Islet precursor cell (in vitro differentiated cells): ENCODE data around the gene ARHGAP15.

Experiments
- DNase-seq: peaks from one replicate; pipeline ENCODE4 v3.0.0-alpha.2; 2018

ARHGAP15 gene

DNA sequence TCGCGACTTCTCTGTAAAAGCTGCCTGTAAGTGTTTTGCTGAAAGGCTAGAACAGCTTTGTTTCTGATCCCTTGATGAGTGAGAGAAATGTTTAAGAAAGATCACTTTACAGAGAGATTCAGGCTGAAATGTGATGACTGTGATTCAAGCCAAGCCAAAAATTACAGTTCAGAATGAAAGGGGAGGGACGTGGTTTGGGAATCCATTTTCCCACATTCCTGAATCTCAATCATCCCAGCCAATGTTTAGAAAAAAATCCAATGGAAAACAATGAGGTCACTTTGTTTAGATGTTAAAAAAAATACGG, 416.7 kb downstream of the ARHGAP15 start:
- DNase-seq, result no peak

DNA sequence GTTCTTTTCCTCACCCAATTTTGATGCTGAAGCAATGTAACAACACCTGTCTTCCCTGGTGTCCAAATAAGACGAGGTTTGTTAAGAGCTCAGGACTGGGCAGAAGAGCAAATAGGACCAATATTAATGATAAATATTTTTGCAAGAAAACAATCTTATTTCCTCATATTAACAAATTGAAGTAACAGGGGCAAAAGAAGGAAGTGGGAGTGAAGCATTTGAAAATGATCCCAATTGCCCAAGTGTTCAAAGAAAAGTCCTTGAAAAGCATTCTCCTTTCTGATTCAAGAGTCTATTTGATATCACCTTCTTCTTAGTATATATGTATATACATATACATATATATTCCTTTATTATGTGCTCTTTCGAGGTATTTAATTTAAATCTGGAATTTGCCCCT, 418.8 kb downstream of the ARHGAP15 start:
- no peak for DNase-seq

DNA sequence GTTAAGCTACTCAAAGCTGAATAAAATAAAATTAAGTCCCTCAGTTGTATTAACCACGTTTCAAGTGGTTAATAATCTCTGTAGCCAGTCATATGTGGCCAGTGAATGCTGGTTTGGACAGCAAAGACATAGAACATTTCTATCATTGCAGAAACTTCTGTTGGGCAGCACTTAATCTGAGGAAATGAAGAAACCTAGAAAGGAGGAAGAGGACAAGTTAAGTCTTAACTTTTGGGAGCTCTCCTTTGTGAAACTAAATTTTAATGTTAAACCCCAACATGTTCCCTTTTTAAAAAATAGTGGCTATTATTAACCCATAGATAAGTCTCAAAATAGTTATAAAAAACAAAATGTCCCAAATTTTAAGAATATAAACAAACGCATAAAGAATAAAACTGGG, 421.3 kb downstream of the ARHGAP15 start:
- DNase-seq, result no peak

DNA sequence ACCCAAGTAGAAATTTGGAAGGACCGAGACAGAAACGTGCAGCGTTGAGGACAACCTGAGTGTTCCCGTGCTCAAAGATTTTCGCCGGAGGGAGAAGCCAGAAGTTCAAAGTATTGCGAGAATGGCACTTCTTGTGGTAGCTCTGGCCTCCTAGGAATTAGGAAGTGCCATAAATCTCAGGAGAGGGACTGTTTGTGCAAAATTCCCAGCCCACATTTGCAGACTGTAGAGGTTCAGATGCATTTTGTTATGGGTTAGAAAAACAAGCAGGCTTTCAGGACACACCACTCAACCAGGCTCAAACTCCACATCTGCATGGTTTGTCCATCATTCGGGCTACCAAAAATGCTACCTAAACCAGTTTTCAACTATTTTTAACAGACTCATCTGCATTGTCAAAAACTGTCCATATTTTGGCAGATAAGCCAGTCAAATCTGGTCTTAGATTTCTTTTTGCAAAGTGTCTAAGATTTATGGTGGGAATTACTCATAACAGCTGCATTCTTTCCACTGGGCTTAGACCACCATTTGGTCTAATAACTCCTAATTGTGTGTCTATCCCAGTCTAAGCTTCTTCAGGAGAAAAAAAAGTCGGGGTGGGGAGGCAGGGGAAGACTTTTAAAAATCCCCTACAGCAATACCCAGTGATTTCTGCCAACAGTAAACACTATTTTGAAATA, 422.9 kb downstream of the ARHGAP15 start:
- DNase-seq, result peak; percentile 82

DNA sequence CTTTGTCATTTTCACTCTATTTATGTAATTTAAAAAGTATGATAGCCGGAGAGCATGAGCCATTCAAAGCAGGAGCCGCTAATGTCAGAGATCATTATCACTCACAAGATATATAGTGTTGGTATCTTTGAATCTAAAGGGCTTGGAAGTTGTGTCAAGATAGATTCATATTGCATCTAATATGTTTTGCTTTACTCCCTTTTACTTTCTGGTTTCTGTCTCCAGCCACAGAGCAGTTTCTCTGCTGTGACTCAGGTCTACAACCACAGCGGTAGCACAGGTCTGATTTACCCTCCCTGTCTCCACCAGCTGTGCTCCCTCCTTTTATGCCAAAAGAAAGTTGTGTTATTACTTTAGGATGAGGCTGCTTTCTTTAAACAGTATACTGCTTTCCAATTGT, 424.0 kb downstream of the ARHGAP15 start:
- DNase-seq, result no peak

DNA sequence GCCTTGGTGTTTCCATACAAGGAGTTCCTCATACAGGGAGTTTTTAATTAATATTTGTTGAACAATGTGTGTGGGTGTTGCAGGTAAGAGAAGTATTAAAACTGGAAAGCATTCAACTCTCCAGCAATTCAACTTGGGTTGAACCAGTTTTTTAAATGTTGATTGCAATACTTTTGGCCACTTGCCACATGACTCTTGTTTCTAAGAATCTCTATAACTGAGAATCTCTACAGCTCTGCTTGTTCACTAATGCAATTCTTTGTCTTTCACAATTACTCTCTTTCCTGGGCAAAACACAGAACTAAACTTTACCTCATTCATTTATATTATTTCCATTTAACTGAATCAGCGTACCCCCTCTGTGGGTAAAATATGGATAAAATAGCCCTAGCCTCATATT, 429.4 kb downstream of the ARHGAP15 start:
- DNase-seq, result no peak

DNA sequence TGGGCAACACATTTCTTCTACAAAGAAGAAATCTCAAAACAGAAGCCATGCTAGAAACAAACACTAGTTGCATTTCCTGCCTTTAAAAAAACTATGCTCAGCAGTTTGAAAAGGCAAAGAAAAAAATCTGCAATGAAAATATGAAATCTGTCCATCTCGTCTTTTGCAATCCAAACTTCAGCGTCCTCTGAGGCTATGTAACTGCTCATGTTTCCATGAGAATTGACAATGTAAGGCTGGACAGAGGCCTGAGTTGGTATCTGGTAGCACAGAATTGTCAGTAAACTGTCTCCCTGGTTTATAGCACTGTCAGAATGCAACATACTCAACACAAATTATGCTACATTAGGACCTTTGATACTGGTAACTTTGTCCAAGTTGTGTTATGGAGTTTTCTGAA, 429.9 kb downstream of the ARHGAP15 start:
- no peak for DNase-seq

DNA sequence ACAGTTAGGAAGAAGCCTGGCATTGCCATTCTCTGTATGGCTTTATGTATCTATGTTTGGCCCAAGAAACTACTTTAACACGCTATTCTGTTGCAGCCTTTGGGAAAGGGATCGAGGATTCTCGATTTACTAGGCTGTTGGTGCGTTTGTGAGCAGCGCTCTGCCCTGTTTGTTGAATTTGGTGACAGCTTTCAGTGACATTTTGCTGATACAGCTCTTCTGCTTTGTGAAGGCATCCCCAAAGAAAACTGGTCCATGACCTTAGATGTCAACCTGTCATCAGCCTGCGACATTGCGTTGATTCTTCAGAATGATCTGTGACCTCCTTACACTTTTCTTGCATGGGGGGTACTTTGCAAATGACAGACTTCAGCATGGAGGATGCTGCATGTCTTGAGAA, 431.5 kb downstream of the ARHGAP15 start:
- no peak for DNase-seq

DNA sequence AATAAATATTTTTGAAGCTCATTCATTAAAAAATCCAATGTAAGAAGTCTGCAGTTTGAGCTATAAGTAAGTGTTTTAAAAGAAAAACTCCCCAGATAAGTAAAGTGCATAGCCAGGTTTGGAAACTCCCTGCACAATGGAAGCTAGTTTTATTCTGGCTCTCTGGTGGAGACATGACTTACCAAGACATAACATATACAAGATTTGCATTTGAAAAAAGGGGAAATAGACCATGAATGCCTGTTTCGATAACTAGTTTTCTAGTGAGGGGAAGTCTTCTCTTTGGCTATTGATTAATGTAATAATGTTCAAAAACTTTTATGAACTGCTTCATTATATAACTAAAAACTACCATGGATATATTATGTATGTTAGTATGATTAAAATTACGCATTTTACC, 435.2 kb downstream of the ARHGAP15 start:
- DNase-seq, result no peak

DNA sequence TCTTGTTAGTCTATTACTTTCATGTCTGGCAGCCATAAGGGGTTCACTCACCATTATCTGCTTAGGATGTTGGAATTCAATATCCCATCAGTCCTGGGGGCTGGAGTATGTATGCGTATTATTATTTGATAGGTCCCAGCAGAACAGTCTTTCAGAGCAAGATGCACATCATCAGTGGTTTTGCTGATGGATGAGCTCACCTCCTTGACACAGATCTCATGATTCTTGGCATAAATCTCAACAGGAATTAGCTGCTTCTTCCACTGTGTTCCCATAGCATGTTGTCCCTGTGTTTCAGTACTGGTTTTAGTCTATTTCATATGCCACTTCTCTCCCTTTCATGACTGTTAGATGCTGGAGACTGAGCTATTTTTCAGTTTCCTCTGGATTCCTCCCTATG, 442.5 kb downstream of the ARHGAP15 start:
- DNase-seq, result no peak

DNA sequence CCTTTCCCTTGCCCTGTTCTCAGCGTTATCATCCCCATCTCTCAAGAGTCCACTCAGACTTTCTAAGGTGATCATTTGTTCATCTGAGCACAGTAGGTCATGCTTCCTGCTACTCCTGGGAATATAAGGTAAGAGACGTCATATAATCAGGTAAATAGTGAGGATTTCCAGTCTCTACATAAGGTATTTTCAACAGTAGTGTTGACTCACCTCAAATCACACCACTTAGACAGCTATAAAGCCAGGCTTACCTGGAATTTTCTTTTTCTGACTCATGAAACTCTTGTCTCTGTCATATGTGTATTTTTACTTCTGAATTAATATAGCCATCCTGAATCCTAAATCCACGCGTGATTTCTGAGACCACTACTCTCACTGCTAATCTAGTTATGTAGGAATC, 443.2 kb downstream of the ARHGAP15 start:
- DNase-seq, result no peak

DNA sequence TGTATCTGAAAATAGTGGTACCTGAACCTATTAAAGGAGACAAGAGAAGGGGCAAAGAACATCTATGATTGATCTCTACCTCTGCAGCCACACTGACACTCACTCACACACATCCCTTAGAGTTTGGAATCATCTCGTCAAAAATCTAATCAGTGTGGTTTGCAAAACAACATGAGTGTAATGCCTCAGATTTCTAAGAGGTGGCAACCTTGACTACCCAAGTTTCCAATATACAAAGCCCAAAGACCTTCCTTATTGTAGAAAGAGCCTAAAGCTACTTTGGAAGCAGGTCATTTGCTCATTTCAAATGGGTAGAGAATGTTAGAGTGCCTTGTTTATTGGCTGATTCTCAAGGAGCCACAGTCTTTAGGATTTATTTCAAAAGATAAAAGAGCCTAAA, 444.9 kb downstream of the ARHGAP15 start:
- DNase-seq, result no peak

DNA sequence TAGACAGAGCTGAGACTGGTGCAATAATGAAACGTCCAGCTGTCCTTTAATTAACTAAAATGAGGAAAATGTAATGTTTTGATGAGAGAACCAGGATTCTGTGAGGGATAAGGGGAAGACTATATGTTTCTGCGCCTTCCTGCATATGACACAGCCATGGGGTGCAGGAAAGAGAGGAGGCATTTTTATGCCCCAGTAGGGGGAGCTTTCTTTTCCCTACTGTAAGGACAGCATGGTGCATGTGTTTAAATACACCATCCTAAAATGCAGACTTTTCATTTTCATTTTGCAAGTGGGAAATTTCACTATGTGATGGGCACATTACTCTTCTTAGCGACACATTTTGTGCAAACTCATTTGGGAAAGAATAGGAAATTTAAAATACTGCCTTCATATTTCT, 446.1 kb downstream of the ARHGAP15 start:
- no peak for DNase-seq

DNA sequence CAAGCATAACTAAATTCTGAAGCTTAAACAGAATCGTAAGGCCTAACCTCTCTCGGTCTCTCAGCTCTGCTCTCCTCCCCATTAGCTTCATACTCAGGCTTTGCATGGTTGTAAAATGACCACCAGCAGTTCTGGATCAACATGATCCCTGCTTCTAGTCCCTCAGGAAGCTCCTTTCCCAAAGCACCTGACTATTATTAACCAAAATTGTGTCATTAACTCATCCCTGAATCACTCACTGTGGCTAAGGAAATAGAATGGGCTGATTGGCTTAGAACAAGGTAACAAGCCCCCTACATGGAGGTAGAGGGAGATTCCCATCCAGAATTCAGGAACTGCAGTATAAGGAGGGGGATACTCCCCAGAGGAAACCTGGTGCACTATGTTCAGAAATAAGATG, 448.3 kb downstream of the ARHGAP15 start:
- no peak for DNase-seq

DNA sequence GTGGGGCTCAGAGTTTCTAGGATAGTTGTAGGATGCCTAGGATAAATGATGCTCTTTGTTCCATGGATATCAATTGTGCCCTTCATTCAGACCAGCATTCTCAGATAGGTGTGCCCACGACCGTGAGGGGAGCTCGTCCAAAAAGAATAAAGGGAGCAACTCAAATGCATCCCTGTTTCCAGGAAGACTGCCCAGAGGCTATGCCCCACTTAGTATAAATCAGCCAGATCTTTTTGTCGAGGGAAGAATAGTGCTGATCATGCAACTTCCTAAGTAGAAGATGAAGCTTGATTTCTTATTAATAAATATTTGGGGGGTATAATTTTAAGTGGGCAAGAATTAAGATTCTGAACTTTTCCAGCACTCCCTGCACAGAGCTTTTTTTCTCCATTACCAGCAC, 450.2 kb downstream of the ARHGAP15 start:
- no peak for DNase-seq

DNA sequence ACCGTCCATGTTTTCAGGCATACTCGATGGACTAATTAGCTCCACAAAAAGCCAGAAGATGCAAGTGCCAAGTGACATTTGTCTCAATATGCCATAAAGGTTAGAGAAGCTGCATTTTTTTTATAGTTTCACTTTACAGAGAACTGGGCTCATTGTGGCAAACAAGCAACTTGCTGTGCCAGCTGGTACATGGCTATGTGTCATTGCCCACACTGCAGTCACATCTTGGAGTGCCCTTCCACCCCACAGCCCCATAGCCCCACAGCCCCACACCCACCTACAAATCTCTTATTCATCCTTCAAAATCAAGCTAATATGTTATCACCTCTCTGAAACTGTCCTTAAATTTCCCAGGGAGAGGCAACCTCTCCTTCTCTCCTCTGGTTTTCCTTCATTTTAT, 451.9 kb downstream of the ARHGAP15 start:
- no peak for DNase-seq

DNA sequence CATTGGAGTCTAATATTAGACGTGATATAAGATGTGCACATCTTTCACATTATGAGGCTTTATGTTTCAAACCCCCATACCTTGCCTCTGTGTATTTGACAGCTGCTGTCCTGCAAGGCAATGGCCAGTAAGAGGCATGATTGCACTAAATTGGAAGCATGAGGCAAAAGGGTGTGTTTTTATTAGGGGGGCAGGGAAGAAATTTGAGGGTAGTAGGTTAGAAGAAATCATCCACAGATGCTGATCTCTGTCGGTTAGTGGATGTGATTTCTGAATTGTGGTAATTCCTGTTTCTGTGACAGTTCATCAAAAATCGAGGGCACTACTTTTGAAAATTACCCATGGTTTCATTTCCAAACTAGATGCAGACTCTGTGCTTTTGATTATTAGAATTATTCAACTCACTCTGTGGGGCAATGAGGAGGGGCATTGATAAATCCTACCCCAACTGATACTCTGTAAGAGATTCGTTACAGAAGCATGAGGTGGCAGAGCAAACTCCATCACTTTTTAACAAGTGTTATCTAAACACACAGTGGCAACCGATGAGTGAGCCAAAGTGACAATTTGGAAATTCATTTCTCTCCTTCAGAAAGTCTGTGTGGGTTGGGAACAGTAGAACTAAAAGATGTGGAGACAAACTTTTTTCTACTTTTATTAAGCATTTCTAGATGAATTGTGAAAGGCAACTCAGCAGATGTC, 453.0 kb downstream of the ARHGAP15 start:
- no peak for DNase-seq

DNA sequence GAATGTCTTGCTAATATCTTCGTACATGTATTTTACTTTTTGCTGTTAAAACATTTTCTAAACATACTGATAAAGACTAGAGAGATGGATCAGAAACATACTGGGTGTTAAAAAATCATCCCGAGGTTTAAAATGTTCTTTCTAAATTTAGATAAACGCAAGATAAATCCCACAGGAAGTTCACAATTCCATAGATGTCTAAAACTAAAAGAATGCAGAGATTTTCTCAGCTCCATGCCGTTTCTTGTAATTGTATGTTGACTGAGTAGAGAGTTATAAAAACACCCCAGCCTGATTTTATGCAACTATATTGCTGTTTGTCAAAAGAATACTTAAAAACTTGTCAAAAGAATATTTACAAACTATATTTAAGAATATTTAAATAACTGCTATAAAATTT, 455.7 kb downstream of the ARHGAP15 start:
- no peak for DNase-seq

DNA sequence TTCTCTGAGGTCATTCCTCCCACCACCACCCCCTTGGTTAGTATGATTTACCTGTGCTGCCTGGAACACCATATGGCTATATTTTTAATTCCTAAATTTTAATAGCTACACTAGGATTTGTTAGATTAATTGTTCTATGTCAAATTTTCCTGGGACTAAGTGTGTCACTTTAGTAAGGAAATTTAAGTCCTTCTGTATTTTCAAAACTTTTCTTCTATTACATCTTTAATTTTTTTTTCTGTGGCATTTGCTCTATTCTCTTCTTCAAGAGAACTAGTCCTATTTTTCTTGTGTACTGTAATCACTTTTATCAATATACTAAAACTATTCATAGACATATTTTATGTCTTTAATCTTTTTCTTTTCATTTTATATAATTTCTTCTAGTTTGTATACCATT, 456.9 kb downstream of the ARHGAP15 start:
- DNase-seq, result no peak

DNA sequence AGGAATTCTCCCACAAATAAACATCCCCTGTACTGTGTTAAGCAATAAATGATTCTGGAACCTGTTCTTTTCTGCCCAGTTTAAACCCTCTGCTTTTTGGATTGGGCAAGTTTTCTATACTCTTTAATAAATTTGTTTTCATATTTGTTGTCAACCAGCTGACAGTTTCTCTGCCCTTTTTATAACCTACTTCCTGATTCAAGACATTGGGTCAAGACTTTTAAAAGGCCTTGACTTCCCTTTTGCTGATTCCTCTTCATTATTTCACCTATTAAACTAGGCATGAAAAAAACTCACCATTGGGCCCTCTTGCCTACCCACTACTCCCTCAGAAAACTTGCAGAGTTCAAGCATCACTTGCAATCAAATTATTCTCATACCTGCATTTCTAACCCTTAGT, 459.5 kb downstream of the ARHGAP15 start:
- no peak for DNase-seq

DNA sequence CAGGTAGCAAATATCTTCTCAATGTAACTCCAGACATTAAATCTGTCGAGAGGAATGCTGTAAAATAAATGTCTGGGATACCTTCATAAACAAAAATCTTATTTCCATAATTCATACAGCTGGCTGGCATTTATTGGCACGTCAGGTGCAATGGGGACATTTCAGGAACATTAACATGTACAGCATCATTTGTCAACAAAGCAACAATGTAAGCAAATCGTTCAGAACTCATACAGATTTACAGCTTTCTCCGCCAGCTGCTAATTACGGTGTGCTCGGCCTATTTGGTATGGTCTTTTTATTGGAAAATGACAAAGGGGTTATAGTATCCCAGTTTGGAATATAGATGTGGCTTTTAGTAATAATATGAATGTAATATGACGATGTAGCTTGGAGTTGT, 464.9 kb downstream of the ARHGAP15 start:
- DNase-seq, result no peak

DNA sequence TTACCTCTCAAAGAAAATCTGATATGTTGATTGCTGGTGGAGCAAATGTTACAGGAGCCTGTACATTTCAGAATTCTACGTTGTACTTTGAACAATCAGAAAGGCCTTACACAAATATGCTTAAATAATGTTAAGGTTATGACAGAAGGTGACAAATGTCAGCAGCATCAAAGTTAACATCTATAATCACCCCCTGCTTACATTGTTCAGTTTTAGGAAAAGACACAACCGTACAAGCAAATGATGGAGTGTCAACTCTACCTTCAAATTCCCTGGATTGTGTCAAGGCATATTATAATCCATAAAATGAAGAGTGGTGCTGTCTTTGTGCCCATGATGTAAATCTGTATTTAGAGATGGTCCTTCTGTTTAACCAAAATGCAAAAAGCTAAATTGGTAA, 465.5 kb downstream of the ARHGAP15 start:
- DNase-seq, result no peak

DNA sequence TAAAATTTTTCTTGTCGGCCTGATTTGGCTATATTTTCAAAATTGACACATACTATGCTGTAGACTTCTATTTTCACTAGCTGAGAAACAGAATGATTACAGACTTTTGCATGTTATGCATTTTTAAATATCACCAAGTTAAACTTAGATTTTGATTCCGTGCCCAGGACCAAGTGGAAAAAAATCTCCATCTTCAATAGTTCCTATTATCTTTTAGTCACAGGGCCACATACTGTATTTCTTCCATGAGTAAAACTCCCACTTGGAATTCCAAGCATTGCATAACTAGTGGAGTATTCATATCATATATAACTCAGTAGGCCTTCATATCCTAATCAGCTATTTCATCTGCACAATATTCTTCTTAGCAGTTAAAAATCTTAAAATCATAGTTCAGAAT, 470.9 kb downstream of the ARHGAP15 start:
- no peak for DNase-seq

DNA sequence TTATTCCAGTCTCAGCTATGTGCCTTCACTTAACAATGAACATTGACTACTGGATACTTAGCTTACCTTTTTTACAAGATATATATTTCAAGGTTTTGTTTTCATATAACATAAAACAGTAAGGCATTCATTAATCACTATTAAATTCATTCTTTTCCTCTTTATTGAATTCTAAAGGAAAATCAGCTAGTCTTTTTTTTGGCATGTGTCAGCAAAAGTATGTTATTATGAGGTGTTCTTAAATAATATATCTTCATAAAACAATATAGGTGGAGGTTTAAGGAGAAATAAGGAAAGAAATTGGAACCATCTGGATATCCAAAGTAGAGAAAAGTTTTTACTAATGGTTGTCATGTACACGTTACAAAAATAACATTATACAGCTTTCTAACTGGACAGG, 472.6 kb downstream of the ARHGAP15 start:
- DNase-seq, result no peak

DNA sequence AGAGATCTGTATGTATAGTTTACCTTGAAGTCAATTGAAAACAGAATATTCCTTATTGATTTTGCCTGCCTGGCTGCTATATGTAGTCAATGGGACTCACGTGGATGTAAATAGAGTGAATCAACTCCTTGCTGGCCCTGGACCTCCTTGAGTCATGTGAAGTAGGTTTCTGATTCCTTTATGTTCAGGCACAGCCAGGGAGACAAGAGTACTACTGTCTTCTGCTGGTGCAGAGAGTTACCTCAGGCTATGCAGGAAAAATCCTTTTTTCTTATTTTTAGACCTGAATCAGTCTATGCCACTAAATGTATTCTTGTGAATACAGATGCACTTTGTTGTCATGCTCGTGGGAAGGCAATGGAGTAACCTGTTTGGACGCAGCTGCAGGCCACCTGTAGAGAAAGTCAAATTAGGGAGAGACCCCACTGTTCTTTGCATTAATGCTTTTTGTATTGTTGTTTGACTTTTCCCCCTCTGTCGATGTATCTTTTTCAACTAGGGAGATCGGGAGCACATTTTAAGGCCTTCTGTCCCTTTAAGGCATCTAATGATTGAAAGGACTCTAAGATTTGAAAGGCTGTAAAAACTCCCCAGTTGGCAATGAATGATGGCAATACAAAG, 473.9 kb downstream of the ARHGAP15 start:
- DNase-seq, result peak; percentile 57
